Measurements from ENCODE around the gene ATAT1. TPM values are rescaled to one million over a fixed set of nuclear protein-coding genes. Genes with fewer than 3 reads are reported as not detected.
A peak's percentile ranks its signal among the peaks of the same experiment; 100 is the strongest.

The ATAT1 gene
- total RNA-seq = 10 to 100 TPM in 1 of 4 donors, 1 to 10 TPM in 3; 4.7 to 24.0 (median 7.9) TPM

- TF ChIP-seq POLR2AphosphoS5 (IDR thresholded peaks at IDR 0.05) (peak in 1 of 3 donors; percentile 2), CTCF (IDR thresholded peaks at IDR 0.05) (peak; percentile 24 to 25), EP300 (IDR thresholded peaks at IDR 0.05) (peak; percentile 26), POLR2A (IDR thresholded peaks at IDR 0.05) (peak in 1 of 2 donors; percentile 43)
- WGBS = 3% methylated on average over 25 of the region's 36 CpGs
Observed at GRCh38 chr6:30626484-30627366, at the start of gene ATAT1. TSS of gene ATAT1 (plus strand) at chr6:30626874.

GRCh38 chr6:30578051-30578450 lies 48.6 kb upstream of the ATAT1 start:
- DNase-seq (ENCODE audit: low spot score in 2 of 2) = no peak
- no peaks in the 10 kb centered on the region for H3K27me3 ChIP-seq
- H3K36me3 ChIP-seq = peaks cover 70% of the 10 kb centered on the region
- no peak overlapping the region for H3K27ac ChIP-seq
- TF ChIP-seq POLR2A (IDR thresholded peaks at IDR 0.05) (no peak), EP300 (IDR thresholded peaks at IDR 0.05) (no peak), CTCF (IDR thresholded peaks at IDR 0.05) (no peak), POLR2AphosphoS5 (IDR thresholded peaks at IDR 0.05) (no peak)
- WGBS = 94% methylated on average over 8 of the region's 8 CpGs
- H3K4me3 ChIP-seq = no peak overlapping the region
- H3K4me1 ChIP-seq = peaks cover 10% of the 10 kb centered on the region
- H3K9me3 ChIP-seq = no peaks in the 10 kb centered on the region

More at GRCh38 chr6:30626484-30627366, at the start of gene ATAT1:
- peak; percentile 95 to 96 for DNase-seq (ENCODE audit: low spot score in 2 of 2)
- H3K27me3 ChIP-seq = no peaks in the 10 kb centered on the region
- H3K36me3 ChIP-seq = peaks cover 65% of the 10 kb centered on the region
- peak within 1 kb of the TSS; percentile 92 for H3K27ac ChIP-seq
- no peaks in the 10 kb centered on the region for H3K9me3 ChIP-seq
- H3K4me3 ChIP-seq = peak within 1 kb of the TSS; percentile 66
- H3K4me1 ChIP-seq = peaks cover 19% of the 10 kb centered on the region

- Histone ChIP-seq H3K36me3 (peaks cover 100% of the 10 kb centered on the region), H3K27me3 (no peaks in the 10 kb centered on the region), H3K9me3 (no peaks in the 10 kb centered on the region), H3K27ac (no peak overlapping the region), H3K4me3 (no peak overlapping the region), H3K4me1 (no peaks in the 10 kb centered on the region)
- TF ChIP-seq EP300 (IDR thresholded peaks at IDR 0.05) (no peak), POLR2AphosphoS5 (IDR thresholded peaks at IDR 0.05) (no peak)
- 82% methylated on average over 5 of the region's 5 CpGs for WGBS
- no peak for DNase-seq (ENCODE audit: low spot score in 2 of 2)
Observed at GRCh38 chr6:30583921-30584320, 42.8 kb upstream of the ATAT1 start.

GRCh38 chr6:30589754-30590358 lies 36.8 kb upstream of the ATAT1 start:
- H3K36me3 ChIP-seq = peaks cover 89% of the 10 kb centered on the region
- WGBS = 87% methylated on average over 9 of the region's 15 CpGs
- H3K27me3 ChIP-seq = no peaks in the 10 kb centered on the region
- peaks cover 21% of the 10 kb centered on the region for H3K4me1 ChIP-seq
- H3K9me3 ChIP-seq = no peaks in the 10 kb centered on the region
- DNase-seq (ENCODE audit: low spot score in 2 of 2) = no peak
- TF ChIP-seq POLR2A (IDR thresholded peaks at IDR 0.05) (no peak), POLR2AphosphoS5 (IDR thresholded peaks at IDR 0.05) (no peak), EP300 (IDR thresholded peaks at IDR 0.05) (no peak), CTCF (IDR thresholded peaks at IDR 0.05) (no peak)
- no peak overlapping the region for H3K4me3 ChIP-seq
- H3K27ac ChIP-seq = peak overlapping the region; percentile 73

GRCh38 chr6:30590509-30590908 lies 36.2 kb upstream of the ATAT1 start:
- Histone ChIP-seq H3K4me3 (no peak overlapping the region), H3K9me3 (no peaks in the 10 kb centered on the region), H3K36me3 (peaks cover 85% of the 10 kb centered on the region), H3K4me1 (peaks cover 21% of the 10 kb centered on the region), H3K27ac (peak overlapping the region; percentile 73), H3K27me3 (no peaks in the 10 kb centered on the region)
- TF ChIP-seq POLR2AphosphoS5 (IDR thresholded peaks at IDR 0.05) (no peak), CTCF (IDR thresholded peaks at IDR 0.05) (no peak), EP300 (IDR thresholded peaks at IDR 0.05) (no peak), POLR2A (IDR thresholded peaks at IDR 0.05) (no peak)
- DNase-seq (ENCODE audit: low spot score in 2 of 2) = no peak
- 67% methylated on average over 8 of the region's 8 CpGs for WGBS

Data from suprapubic skin (tissue), 4 donors.